Stomach smooth muscle (tissue), 2 donors: ENCODE data around the gene APEH.

Experiments
- H3K27ac ChIP-seq: one replicate; pipeline ENCODE4 v1.7.0; 2013; ENCODE audit warnings: mild to moderate bottlenecking, low read length, inconsistent platforms
- H3K27me3 ChIP-seq, 2 donors: one replicate each; pipeline ENCODE4 v1.7.0; 2013; ENCODE audit warnings: low read length in 2 of 2; ENCODE audit not compliant: insufficient read depth in 2 of 2, control insufficient read depth in 1 of 2
- H3K36me3 ChIP-seq, 2 donors: one replicate each; pipeline ENCODE4 v1.7.0; 2013; ENCODE audit warnings: low read length in 2 of 2; ENCODE audit not compliant: control insufficient read depth in 2 of 2, insufficient read depth in 2 of 2
- H3K4me1 ChIP-seq: one replicate; pipeline ENCODE4 v1.7.0; 2013; ENCODE audit warnings: low read length; ENCODE audit not compliant: control insufficient read depth, insufficient read depth
- H3K4me3 ChIP-seq, 2 donors: one replicate each; pipeline ENCODE4 v1.7.0; 2013; ENCODE audit warnings: low read length in 2 of 2
- H3K9ac ChIP-seq, 2 donors: one replicate each; pipeline ENCODE4 v1.7.0; 2013; ENCODE audit warnings: low read length in 2 of 2, mild to moderate bottlenecking in 1 of 2
- H3K9me3 ChIP-seq, 2 donors: one replicate each; pipeline ENCODE4 v1.7.0; 2013; ENCODE audit warnings: low read length in 2 of 2; ENCODE audit not compliant: control insufficient read depth in 2 of 2
- donor health status: healthy.
- donor health status: Pancreatic carcinoma.

The APEH gene

DNA sequence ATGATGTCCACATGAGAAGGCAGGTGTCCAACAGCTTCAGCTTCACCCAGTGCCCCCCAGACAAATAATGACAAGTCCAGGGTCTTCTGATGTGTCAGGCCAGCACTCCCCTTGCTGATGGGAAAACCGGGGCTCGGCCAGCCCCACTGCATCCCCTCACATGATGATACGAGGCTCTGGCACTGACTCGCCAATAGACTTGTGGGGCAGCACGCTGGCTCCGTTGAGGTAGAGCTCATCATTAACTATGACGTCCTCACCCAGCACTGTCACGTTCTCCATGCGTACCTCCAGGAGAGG, 47.4 kb downstream of the APEH start:
- Histone ChIP-seq H3K4me1 (peaks cover 40% of the 10 kb centered on the region), H3K9me3 (no peaks in the 10 kb centered on the region), H3K9ac (no peak overlapping the region), H3K36me3 (peaks cover 4 to 20% of the 10 kb centered on the region in 2 donors), H3K4me3 (no peak overlapping the region), H3K27me3 (peaks cover 0 to 3% of the 10 kb centered on the region in 2 donors), H3K27ac (no peak overlapping the region)

DNA sequence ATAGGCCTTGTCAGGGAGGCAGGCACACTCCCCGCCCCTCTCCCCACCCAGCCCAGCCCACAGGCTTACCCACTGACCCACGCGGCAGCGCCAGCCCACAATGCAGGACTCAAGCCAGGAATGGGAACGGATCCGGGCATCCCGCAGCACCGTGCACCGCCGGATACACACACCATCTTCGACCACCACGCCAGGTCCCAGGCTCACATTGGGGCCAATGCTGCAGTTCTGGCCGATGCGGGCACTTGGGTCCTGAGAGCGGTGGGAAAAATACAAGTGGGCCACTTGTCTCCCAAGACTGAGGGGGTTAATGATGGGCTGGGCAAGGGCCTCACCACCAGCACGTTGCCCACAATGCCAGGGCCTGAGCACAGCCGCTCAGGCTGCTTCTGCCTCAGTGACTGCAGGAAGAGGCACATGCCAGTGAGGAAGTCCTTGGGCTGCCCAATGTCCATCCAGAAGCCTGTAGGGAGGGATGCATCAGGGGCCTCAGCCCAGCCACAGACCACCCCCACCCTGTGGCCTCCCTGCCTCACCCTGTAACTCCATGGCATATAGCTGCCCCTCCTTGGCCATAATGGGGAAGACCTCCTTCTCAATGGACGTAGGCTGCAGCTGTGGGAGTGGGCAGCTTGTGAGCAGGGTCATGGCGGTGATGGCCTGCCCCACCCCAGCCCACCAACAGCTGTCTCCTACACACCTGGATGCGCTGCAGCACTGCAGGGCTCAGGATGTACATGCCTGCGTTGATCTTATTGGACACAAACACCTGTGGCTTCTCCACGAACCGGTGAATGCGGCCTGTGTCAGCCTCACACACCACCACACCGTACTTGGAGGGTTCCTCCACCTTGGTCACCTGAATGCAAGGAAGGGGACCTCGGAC, 48.0 kb downstream of the APEH start:
- H3K27ac ChIP-seq = peak overlapping the region; percentile 6
- H3K9ac ChIP-seq = peak overlapping the region; percentile 90 to 95
- peaks cover 0 to 3% of the 10 kb centered on the region in 2 donors for H3K27me3 ChIP-seq
- peaks cover 7 to 23% of the 10 kb centered on the region in 2 donors for H3K36me3 ChIP-seq
- H3K9me3 ChIP-seq = no peaks in the 10 kb centered on the region
- peak overlapping the region in 1 of 2 donors; percentile 97 for H3K4me3 ChIP-seq
- H3K4me1 ChIP-seq = peaks cover 40% of the 10 kb centered on the region

DNA sequence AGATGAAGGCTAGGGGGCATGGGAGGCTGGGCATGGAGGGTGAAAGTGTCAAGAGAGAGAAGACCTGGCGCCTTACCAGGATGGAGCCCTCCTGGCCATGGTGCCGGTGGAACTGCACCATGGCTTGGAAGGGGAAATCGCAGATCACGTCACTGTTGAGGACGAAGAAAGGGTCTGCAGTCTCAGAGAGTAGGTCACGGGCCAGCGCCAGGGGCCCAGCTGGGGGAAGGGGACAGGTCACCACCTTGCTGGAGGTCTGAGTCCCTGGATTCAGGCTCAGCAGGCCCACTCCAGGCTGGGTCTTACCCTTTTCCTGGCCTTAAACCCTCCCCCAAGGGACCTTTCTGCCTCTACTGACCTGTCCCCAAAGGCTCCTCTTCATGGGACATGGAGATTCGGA, 48.7 kb downstream of the APEH start:
- H3K4me3 ChIP-seq = peak overlapping the region; percentile 91 to 97
- H3K4me1 ChIP-seq = peaks cover 40% of the 10 kb centered on the region
- peaks cover 0 to 3% of the 10 kb centered on the region in 2 donors for H3K27me3 ChIP-seq
- no peaks in the 10 kb centered on the region for H3K9me3 ChIP-seq
- H3K27ac ChIP-seq = peak overlapping the region; percentile 81
- peak overlapping the region; percentile 90 to 95 for H3K9ac ChIP-seq
- peaks cover 14 to 30% of the 10 kb centered on the region in 2 donors for H3K36me3 ChIP-seq

DNA sequence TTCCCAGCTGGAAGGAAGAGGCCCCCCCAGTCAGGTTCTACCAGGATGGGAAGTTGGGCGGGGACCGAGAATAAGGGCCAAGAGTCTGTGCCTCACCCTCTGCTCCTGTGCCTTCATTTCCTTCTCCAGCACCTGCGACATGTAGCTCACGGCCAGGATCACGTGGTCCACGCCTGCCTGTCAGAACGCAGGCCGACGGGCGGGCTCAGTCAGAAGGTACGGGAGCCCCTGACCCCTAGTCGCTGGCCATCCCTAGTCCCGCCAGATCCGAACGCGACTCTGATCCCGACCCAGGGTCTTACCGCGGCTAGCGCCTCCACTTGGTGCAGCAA, 49.1 kb downstream of the APEH start:
- Histone ChIP-seq H3K27ac (peak overlapping the region; percentile 81), H3K4me1 (peaks cover 40% of the 10 kb centered on the region), H3K36me3 (peaks cover 16 to 34% of the 10 kb centered on the region in 2 donors), H3K4me3 (peak overlapping the region; percentile 91 to 97), H3K9ac (peak overlapping the region; percentile 90 to 95), H3K27me3 (peaks cover 0 to 3% of the 10 kb centered on the region in 2 donors), H3K9me3 (no peaks in the 10 kb centered on the region)

DNA sequence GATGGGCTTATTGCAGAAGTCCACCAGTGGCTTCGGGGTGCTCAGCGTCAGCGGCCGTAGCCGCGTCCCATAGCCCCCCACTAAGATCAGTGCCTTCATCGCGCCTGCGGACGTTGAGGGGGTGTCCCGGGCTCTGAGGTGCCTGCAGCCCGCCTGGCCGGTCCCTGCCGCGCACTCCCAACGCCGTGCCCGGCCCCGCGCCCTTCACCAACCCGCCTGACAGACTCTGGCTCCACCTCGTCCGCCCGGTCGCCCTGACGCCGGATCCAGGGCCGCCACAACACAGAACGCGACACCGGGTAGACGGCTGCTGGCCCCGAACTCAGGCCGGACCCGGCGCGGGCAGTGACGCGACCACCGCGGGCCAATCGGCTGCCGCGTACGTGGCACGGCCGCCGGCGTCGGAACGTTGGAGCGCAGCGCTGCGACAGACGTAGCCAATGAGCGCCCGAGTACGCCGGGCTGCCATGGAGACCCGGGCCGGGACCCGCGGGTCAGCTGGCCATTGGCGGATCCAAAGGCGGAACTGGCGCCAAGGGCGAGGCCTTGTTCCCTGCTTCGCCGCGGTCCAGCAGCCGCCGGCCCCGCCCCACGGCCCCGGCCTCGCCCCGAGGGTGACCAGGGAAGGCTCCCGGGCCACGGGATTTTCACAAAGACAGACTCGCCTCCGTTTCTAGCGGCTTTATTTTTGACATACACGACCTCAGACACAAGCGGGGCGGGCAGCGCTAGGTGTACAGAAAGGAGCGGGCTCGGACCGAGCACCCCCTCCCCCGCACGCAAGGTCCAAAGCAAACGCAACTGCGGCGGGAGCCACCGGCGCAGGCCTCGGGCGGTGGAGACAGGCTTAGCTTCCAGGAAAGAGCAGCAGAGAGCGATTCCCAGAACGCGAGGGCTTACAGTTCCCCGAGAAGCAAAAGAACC, 49.7 kb downstream of the APEH start, which contains the start of gene GMPPB:
Gene GMPPB, minus strand, starts transcription at position 324 of the 924 bp plus-strand sequence. Its CDS starts 225 bp downstream, at position 99.
- H3K27ac ChIP-seq = peak within 1 kb of the TSS; percentile 81
- peaks cover 33% of the 10 kb centered on the region for H3K4me1 ChIP-seq
- peaks cover 16 to 34% of the 10 kb centered on the region in 2 donors for H3K36me3 ChIP-seq
- no peaks in the 10 kb centered on the region for H3K9me3 ChIP-seq
- no peaks in the 10 kb centered on the region for H3K27me3 ChIP-seq
- peak within 1 kb of the TSS; percentile 91 to 97 for H3K4me3 ChIP-seq
- H3K9ac ChIP-seq = peak within 1 kb of the TSS; percentile 90 to 95

DNA sequence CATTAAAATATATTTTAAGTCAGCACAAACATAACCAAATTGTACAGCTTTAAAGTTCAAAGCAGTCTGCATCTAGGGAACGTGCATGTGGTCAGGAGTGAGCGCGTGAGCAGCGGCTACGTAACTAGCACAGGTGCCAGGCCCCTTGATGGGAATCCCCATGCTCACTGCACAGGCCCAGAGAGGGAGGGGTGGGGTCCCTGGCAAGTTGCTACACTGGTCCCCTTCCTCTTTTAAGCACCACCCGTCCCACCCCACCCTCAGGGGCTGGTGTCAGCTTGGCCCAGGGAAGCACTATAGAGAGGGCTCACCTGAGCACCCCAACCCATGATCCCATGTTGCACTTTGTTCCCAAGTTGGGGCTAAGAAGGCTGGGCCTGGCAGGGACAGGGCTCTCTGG, 50.4 kb downstream of the APEH start:
- Histone ChIP-seq H3K27me3 (no peaks in the 10 kb centered on the region), H3K4me3 (peak overlapping the region; percentile 79 to 97), H3K9ac (peak overlapping the region; percentile 73 to 95), H3K36me3 (peaks cover 16 to 34% of the 10 kb centered on the region in 2 donors), H3K9me3 (no peaks in the 10 kb centered on the region), H3K27ac (peak overlapping the region; percentile 46), H3K4me1 (peaks cover 27% of the 10 kb centered on the region)

DNA sequence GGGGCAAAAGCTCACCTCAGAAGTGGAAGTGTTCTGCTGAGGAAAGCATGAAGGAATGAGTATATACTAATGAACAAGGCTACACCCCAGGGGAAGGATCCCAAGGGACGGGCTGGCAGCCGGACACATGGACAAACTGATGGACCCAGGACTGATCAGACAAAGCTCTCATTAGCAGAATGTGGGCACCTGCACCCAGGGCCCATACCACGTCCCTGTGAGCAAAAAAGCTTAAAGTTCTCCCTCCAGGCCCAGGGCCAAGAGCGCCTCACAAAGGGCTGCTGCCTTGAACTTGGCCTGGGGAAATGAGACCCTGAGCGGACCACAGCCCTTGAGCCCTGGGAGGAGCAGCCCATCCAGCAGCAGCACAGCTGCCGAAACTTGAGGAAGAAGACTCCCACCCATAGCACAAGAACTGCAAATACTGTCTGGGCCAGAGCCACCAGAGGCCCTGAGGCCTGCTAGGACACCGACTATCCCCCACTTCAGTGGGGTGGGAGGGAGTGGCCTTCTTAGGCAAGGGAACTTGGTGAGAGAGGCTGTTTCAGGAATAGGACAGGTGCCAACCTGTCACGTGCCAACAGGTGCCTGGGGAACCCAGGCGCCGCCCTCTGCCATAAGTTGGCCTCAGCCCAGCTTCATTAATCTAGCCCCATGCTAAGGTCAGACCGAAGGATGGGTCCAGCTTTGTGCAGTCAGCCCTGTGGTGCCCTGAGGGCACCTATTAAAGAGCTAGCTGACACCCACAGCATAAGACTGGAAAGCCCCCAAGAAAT, 51.9 kb downstream of the APEH start:
- no peaks in the 10 kb centered on the region for H3K27me3 ChIP-seq
- H3K9me3 ChIP-seq = no peaks in the 10 kb centered on the region
- H3K27ac ChIP-seq = no peak overlapping the region
- H3K9ac ChIP-seq = no peak overlapping the region
- no peak overlapping the region for H3K4me3 ChIP-seq
- H3K36me3 ChIP-seq = peaks cover 17 to 30% of the 10 kb centered on the region in 2 donors
- peaks cover 27% of the 10 kb centered on the region for H3K4me1 ChIP-seq

DNA sequence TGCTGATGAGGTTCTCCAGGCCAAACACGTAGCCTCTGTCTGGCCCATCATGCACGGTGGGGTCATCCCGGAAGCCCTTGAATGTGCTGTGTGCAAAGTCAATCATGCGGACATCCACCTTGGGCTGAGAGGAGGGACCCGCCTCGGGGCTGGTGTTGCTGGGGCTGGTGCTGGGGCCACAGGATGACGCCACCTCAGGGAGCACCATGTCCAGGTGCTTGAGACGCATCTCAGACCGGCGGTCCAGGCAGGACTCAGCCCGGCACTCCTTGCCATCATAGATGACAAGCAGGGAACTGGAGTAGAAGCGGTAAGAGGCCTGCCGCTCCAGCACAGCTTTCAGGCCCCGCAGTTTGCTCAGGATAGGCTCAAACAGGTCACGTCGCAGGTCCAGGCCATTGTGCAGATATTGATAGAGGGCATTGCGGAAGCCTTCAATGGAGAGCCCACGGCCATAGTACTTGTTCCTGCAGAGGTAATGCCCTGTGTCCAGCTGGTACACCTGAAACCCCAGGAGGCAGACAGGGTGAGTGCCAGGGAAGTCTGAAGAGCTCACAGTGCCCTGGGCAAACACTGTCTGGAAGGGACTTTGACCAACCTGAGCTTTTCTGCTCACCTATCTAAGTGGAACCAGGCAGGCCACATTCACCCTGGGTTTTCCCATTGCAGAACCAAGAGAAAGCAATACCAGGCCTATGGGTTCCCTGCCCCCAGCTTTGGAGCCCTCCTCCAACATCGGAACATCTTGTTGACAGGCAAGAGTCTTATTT, 53.2 kb downstream of the APEH start:
- Histone ChIP-seq H3K27ac (no peak overlapping the region), H3K9ac (no peak overlapping the region), H3K4me3 (no peak overlapping the region), H3K9me3 (no peaks in the 10 kb centered on the region), H3K4me1 (peaks cover 25% of the 10 kb centered on the region), H3K36me3 (peaks cover 23 to 33% of the 10 kb centered on the region in 2 donors), H3K27me3 (no peaks in the 10 kb centered on the region)

DNA sequence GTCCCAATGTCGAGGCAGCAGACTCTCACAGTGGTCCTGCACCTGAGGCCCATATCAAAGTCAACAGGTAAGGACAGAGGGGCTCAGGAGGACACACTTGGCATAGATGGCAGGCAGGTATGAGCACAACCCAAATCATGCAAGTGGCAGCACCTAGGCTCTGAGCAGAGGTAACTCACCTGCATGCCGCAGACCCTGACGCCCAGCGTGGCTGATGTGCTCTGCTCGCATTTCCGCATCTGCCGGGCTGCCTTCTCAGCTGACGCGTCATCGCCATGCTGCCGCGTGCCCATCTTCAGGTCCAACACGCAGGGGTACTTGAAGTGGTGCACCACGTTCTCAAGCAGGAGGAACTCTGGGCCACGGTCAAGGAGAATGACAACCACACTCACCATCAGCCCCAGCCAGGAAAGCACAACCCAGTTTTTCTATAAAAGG, 53.8 kb downstream of the APEH start:
- no peaks in the 10 kb centered on the region for H3K27me3 ChIP-seq
- peaks cover 19% of the 10 kb centered on the region for H3K4me1 ChIP-seq
- H3K9me3 ChIP-seq = no peaks in the 10 kb centered on the region
- no peak overlapping the region for H3K9ac ChIP-seq
- peaks cover 29 to 39% of the 10 kb centered on the region in 2 donors for H3K36me3 ChIP-seq
- no peak overlapping the region for H3K4me3 ChIP-seq
- no peak overlapping the region for H3K27ac ChIP-seq
